ENCODE data around the gene VEGFB.
A peak's percentile ranks its signal among the peaks of the same experiment; 100 is the strongest.
"Not testable (repeated sequence)": the region's sequence is repeated elsewhere in the genome, so short reads cannot be mapped to it uniquely, and the experiment has no call there.

Gene VEGFB

GRCh38 chr11:64232182-64232966 is 2.0 kb upstream of the VEGFB start:
- no peak for DNase-seq (ENCODE audit: low read depth)

GRCh38 chr11:64232967-64233315 is 1.4 kb upstream of the VEGFB start:
- no peak for DNase-seq (ENCODE audit: low read depth)

DNA sequence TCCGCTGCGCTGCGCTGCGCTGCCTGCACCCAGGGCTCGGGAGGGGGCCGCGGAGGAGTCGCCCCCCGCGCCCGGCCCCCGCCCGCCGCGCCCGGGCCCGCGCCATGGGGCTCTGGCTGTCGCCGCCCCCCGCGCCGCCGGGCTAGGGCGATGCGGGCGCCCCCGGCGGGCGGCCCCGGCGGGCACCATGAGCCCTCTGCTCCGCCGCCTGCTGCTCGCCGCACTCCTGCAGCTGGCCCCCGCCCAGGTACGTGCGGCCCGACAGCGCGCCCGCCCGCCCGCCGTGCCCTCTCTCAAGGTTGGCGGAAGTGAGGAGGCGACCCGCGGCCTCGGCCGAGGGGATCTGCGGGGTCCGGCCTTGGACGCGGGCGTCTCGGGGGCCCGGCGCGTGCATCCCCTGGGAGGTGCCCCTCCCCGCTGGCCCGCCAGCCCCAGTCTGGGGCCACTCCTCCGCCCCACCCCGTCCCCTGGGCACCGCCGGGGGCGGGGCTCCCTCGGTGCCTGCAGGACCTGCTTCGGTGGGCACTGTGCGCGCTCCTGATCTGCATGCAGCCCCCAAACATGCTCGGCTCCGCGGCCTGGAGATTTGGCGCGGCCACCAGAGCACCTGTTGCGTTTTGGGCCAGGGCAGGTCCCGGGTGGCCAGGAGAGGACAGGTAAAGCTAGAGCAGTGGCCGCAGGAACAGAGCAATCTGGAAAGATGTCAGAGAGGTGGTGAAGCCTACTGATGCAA is 429 bp downstream of the VEGFB start:
- no peak for DNase-seq (ENCODE audit: low read depth)

- no peak for DNase-seq (ENCODE audit: low read depth)
Measured at GRCh38 chr11:64235437-64236161, 1.2 kb downstream of the VEGFB start.

DNA sequence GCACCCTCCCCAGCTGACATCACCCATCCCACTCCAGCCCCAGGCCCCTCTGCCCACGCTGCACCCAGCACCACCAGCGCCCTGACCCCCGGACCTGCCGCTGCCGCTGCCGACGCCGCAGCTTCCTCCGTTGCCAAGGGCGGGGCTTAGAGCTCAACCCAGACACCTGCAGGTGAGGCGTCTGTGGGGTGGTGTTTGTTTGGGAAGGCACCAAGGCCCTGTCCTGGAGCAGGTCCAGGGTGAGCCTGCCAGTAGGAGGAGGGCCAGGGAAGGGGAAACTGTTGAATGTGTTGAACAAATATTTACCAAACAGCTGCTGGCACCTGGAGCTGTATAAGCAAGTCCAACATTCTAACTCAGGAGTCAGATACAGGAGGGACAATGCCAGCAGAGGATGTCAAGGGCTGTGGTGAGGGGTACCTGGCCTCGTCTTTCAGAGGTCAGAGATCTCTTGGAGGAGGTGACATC is 3.1 kb downstream of the VEGFB start:
- DNase-seq (ENCODE audit: low read depth) = no peak

- DNase-seq (ENCODE audit: low read depth) = no peak
Measured at GRCh38 chr11:64238076-64238475, 3.7 kb downstream of the VEGFB start.

GRCh38 chr11:64238999-64239398 is 4.6 kb downstream of the VEGFB start:
- no peak for DNase-seq (ENCODE audit: low read depth)

DNA sequence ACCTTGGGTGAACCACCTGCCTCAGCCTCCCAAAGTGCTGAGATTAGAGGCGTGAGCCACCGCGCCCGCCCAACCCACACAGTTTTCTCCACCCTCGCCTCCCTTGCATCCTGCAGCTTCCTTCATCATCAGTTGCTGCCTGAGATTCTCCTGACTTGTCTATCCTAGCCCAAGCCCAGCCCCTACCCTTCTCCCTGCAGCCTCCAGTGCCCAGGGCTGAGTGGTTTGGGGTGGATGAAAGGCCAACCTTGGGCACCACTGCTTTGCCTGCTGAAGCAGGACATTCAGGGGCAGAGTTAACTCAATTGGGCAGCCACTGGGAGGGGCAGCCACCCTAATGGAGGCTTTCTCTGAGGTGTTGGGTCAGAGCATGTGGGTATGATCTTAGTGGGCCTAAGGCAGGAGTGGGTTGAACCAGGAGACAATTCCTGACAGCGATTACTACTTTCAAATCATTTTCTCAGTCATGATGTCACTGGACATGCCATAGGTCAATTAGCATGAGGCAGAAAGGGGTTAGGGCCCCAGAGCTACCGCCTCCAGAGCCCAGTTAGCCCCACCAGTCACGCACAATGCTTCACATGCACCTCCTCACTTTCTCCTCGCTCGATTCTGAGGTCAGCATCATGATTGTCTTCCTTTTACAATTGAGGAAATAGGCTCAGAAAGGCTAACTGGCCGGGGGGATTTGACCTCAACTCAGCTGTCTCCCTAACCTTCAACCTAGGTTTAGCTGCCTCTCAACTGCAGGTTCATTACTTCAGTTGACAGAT is 5.5 kb downstream of the VEGFB start:
- DNase-seq (ENCODE audit: low read depth) = no peak

DNA sequence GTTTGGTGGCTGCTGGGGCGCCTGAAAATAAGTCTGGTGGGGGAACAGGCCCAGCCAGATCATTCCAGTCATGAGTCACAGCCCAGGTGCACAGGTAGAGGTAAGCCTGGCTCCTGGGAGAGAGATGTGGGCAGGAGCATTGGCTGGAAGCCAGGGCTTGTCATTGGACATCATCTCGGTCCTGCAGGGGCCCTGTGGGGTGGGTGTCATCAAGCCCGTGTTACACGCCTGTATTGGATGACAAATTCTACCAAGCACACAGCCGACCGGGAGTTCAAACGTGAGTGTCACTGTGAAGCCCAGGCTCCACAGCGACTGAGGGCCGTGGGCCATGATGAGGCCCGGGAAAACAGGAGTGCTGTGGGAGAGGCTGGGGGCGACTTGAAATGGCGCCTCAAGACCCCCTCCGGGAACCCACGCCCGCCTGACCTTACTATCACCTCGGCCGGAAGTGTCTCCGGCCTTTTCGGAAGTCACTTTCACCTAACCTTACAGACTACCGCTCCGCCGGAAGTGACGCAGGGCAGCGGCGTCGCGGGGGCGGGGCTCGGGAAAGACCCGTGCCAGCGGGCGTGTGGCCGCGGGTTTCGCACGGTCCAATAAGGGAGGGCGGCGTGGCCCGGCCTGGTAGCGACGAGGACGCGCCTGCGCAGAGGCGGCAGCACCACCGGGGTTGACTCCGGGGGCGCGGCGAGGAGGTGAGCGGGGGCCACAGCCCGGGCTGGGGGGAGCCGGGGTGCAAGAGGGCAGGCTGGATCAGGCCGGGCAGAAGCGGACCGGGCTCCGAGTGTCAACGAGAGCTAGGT is 6.3 kb downstream of the VEGFB start, which contains the start of gene FKBP2:
Gene FKBP2 (plus strand): TSS at position 661 of the 806 bp plus-strand sequence. CDS start 1,293 bp downstream, outside the sequence.
- peak; percentile 77 for DNase-seq (ENCODE audit: low read depth)

DNA sequence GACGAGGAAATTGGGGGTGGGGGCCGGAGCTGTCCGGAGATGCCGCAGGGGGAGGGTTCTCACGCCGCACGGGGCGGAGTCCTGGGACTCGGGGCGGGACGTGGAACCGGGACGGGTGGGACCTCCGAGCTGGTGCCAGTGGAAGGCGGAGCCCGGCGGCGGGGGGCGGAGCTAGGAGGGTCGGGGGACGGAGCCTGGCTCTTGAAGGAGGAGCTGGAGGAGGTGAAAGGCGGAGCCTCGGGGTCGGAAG is 6.8 kb downstream of the VEGFB start:
- peak; percentile 88 for DNase-seq (ENCODE audit: low read depth)

- no peak for DNase-seq (ENCODE audit: low read depth)
Measured at GRCh38 chr11:64241491-64242374, 7.3 kb downstream of the VEGFB start.

GRCh38 chr11:64243236-64243854 is 9.0 kb downstream of the VEGFB start:
- DNase-seq (ENCODE audit: low read depth) = no peak

GRCh38 chr11:64244107-64244506 is 9.7 kb downstream of the VEGFB start:
- no peak for DNase-seq (ENCODE audit: low read depth)

GRCh38 chr11:64244966-64245365 is 10.6 kb downstream of the VEGFB start:
- DNase-seq (ENCODE audit: low read depth) = no peak

DNA sequence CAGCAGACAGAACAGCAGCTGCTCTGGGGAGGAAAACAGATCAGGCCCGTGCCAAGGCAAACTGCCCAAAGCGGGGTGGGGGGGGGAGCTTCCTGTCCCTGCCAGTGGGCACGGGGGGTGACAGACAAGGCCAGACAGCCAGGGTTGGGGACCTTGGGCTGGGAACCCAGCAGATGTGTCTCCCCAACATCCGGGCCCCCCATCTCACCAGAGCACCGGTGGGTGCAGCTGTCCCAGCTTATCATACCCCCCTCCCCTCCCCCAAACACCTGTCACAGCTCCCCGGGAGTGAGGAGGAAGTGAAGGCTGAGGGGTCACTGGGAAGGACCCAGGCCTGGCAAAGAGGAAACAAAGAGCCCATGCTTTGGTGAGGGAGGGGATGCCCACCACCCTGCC is 11.0 kb downstream of the VEGFB start:
- DNase-seq (ENCODE audit: low read depth) = no peak

- peak; percentile 67 for DNase-seq (ENCODE audit: low read depth)
Measured at GRCh38 chr11:64245797-64246620, 11.6 kb downstream of the VEGFB start.

- DNase-seq (ENCODE audit: low read depth) = not testable (repeated sequence)
Measured at GRCh38 chr11:64246621-64246870, 12.2 kb downstream of the VEGFB start.

DNA sequence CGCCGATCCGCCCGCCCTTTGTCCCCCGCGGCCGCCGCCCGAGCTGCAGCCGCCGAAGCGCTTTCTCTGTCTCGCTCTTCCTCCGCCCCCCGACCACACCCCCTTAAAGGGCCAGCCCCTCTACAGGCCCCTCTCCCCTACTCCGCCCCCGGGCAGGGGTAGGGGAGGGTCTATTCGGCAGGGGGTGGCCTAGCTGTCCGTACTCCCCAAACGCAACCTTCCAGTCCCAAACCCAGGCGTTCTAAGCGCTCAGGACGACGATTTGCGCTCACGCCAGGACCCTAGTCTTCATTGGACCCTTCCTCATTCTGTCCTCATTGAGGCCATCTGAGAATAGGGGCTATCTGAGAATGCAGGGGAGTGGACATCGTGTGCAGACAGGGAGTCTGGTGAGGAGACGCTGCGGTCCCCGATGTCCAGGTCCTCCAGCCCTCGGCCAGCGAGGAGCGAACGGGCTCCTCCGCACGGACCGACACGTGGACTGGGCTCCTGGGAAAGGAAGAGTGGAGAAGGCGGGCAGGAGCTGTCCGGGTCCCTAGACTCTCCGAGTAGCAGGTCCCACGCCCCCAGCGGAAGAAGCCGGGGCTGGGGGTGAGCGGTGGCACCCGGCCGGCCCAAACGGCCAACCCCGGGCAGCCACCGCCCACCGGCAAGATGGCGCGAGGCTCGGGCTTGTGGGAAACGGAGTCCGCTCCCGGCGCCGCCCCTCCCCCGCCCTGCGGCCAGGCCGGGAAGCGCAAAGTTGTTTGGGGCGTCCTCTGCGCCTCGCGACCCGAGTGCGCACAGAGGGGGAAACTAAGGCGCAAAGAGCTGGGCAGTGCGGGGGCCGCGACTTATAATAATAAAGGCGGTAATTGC is 12.7 kb downstream of the VEGFB start, which contains the start of gene PPP1R14B:
Gene PPP1R14B (minus strand): TSS at position 73 of the 858 bp plus-strand sequence. CDS start 270 bp downstream, outside the sequence.
- DNase-seq (ENCODE audit: low read depth) = no peak

Measured in GM04503 (cell line).